HEK293T (cell line): Measurements from ENCODE around the gene ZNF718.

Experiments
- ARNT ChIP-seq: fragments of 450-650 bp; IDR thresholded peaks from 2 replicates; pipeline ENCODE4 v1.6.1; 2017; ENCODE audit warnings: mild to moderate bottlenecking
- BHLHE40 ChIP-seq: fragments of 450-650 bp; IDR thresholded peaks from 2 replicates; pipeline ENCODE4 v1.6.1; 2016; ENCODE audit warnings: mild to moderate bottlenecking, moderate library complexity, borderline replicate concordance
- ELF4 ChIP-seq: fragments of 450-650 bp; IDR thresholded peaks from 2 replicates; pipeline ENCODE4 v1.6.1; 2017; ENCODE audit warnings: antibody characterized with exemption
- FOXA1 ChIP-seq: fragments of 450-650 bp; IDR thresholded peaks from 2 replicates; pipeline ENCODE4 v1.6.1; 2016; ENCODE audit warnings: mild to moderate bottlenecking
- FOXK2 ChIP-seq: fragments of 450-650 bp; IDR thresholded peaks from 2 replicates; pipeline ENCODE4 v1.6.1; 2016; ENCODE audit warnings: mild to moderate bottlenecking
- FOXM1 ChIP-seq: fragments of 450-650 bp; IDR thresholded peaks from 2 replicates; pipeline ENCODE4 v1.6.1; 2017; ENCODE audit warnings: mild to moderate bottlenecking, borderline replicate concordance
- HDGF ChIP-seq: fragments of 450-650 bp; IDR thresholded peaks from 2 replicates; pipeline ENCODE4 v1.6.1; 2017; ENCODE audit warnings: antibody characterized with exemption, borderline replicate concordance
- NFRKB ChIP-seq: fragments of 450-650 bp; IDR thresholded peaks from 2 replicates; pipeline ENCODE4 v1.6.1; 2016; ENCODE audit warnings: mild to moderate bottlenecking, moderate library complexity
- PKNOX1 ChIP-seq: fragments of 450-650 bp; IDR thresholded peaks from 2 replicates; pipeline ENCODE4 v1.6.1; 2016
- SP1 ChIP-seq: fragments of 450-650 bp; IDR thresholded peaks from 2 replicates; pipeline ENCODE4 v1.6.1; 2017
- SUZ12 ChIP-seq: fragments of 450-650 bp; IDR thresholded peaks from 2 replicates; pipeline ENCODE4 v1.6.1; 2016; ENCODE audit warnings: mild to moderate bottlenecking
- TARDBP ChIP-seq: fragments of 450-650 bp; IDR thresholded peaks from 2 replicates; pipeline ENCODE4 v1.6.1; 2016

GRCh38 chr4:138935-139334, 14.6 kb downstream of the ZNF718 start:
- TF ChIP-seq PKNOX1 (no peak), TARDBP (no peak), ARNT (no peak), BHLHE40 (no peak), SP1 (no peak), ELF4 (no peak), SUZ12 (no peak), FOXA1 (no peak), FOXK2 (no peak), FOXM1 (no peak), NFRKB (no peak), HDGF (no peak)
